Measurements from ENCODE around the gene SEMA4B. TPM values are rescaled to one million over a fixed set of nuclear protein-coding genes. Genes with fewer than 3 reads are reported as not detected.

The SEMA4B gene
- total RNA-seq, 1 donor from 2014 or later: 7.7 TPM

- H3K27ac Mint-ChIP-seq: peak overlapping the region; percentile 74
- H3K36me3 ChIP-seq: no peaks in the 10 kb centered on the region
- TF ChIP-seq CTCF (IDR thresholded peaks at IDR 0.05) (no peak), EZH2 (IDR thresholded peaks at IDR 0.05) (no peak), EZH2phosphoT487 (IDR thresholded peaks at IDR 0.05) (no peak)
Observed at GRCh38 chr15:90213818-90214204, 12.7 kb downstream of the SEMA4B start.

GRCh38 chr15:90214553-90215196, 13.5 kb downstream of the SEMA4B start:
- Histone ChIP-seq H4K20me1 (ENCODE audit: low read depth) (peaks cover 16% of the 10 kb centered on the region), H3K9me3 (ENCODE audit: low read depth) (no peaks in the 10 kb centered on the region), H3F3A (ENCODE audit: low read depth) (no peaks in the 10 kb centered on the region), H2AFZ (replicated peaks) (no peak overlapping the region), H3K4me1 (no peaks in the 10 kb centered on the region), H3K9ac (no peak overlapping the region), H3K27ac (no peak overlapping the region), H3K27me3 (no peaks in the 10 kb centered on the region), H3K79me2 (ENCODE audit: low read depth) (no peaks in the 10 kb centered on the region), H3K4me2 (no peak overlapping the region), H3K4me3 (no peak overlapping the region), H3K36me3 (no peaks in the 10 kb centered on the region)
- TF ChIP-seq EZH2phosphoT487 (IDR thresholded peaks at IDR 0.05) (no peak), CTCF (IDR thresholded peaks at IDR 0.05) (peak; percentile 18), EZH2 (IDR thresholded peaks at IDR 0.05) (no peak)
- H3K27ac Mint-ChIP-seq: no peak overlapping the region
- H3K27me3 Mint-ChIP-seq (ENCODE audit: insufficient read depth, low read depth): peaks cover 8% of the 10 kb centered on the region
- peaks cover 11% of the 10 kb centered on the region for H3K4me1 Mint-ChIP-seq
- no peak for DNase-seq (ENCODE audit: low spot score)
- H3K9me3 Mint-ChIP-seq: no peaks in the 10 kb centered on the region
- peaks cover 1% of the 10 kb centered on the region for H3K36me3 Mint-ChIP-seq
- no peak overlapping the region for H3K4me3 Mint-ChIP-seq

More at GRCh38 chr15:90213818-90214204, 12.7 kb downstream of the SEMA4B start:
- peaks cover 8% of the 10 kb centered on the region for H3K27me3 Mint-ChIP-seq (ENCODE audit: insufficient read depth, low read depth)
- Histone ChIP-seq H3K9me3 (ENCODE audit: low read depth) (no peaks in the 10 kb centered on the region), H3K27ac (no peak overlapping the region), H3K4me2 (no peak overlapping the region), H3K79me2 (ENCODE audit: low read depth) (no peaks in the 10 kb centered on the region), H3K9ac (no peak overlapping the region), H3F3A (ENCODE audit: low read depth) (no peaks in the 10 kb centered on the region), H3K27me3 (no peaks in the 10 kb centered on the region), H4K20me1 (ENCODE audit: low read depth) (peaks cover 16% of the 10 kb centered on the region), H2AFZ (replicated peaks) (no peak overlapping the region), H3K4me3 (no peak overlapping the region), H3K4me1 (no peaks in the 10 kb centered on the region)
- DNase-seq (ENCODE audit: low spot score): no peak
- H3K4me3 Mint-ChIP-seq: no peak overlapping the region
- H3K9me3 Mint-ChIP-seq: no peaks in the 10 kb centered on the region
- H3K4me1 Mint-ChIP-seq: peaks cover 6% of the 10 kb centered on the region
- H3K36me3 Mint-ChIP-seq: peaks cover 1% of the 10 kb centered on the region

GRCh38 chr15:90217671-90218394, 16.7 kb downstream of the SEMA4B start:
- Histone ChIP-seq H3K79me2 (ENCODE audit: low read depth) (no peaks in the 10 kb centered on the region), H3F3A (ENCODE audit: low read depth) (no peaks in the 10 kb centered on the region), H3K4me3 (no peak overlapping the region), H3K36me3 (no peaks in the 10 kb centered on the region), H3K9me3 (ENCODE audit: low read depth) (no peaks in the 10 kb centered on the region), H4K20me1 (ENCODE audit: low read depth) (peaks cover 8% of the 10 kb centered on the region), H3K27me3 (no peaks in the 10 kb centered on the region), H3K9ac (no peak overlapping the region), H3K4me1 (no peaks in the 10 kb centered on the region), H3K4me2 (no peak overlapping the region), H3K27ac (no peak overlapping the region), H2AFZ (replicated peaks) (no peak overlapping the region)
- Mint-ChIP-seq H3K4me1 (peaks cover 7% of the 10 kb centered on the region), H3K27me3 (ENCODE audit: insufficient read depth, low read depth) (peaks cover 4% of the 10 kb centered on the region), H3K36me3 (peaks cover 1% of the 10 kb centered on the region), H3K27ac (no peak overlapping the region), H3K4me3 (no peak overlapping the region), H3K9me3 (no peaks in the 10 kb centered on the region)
- DNase-seq (ENCODE audit: low spot score): no peak
- TF ChIP-seq EZH2phosphoT487 (IDR thresholded peaks at IDR 0.05): no peak
- no peak for TF ChIP-seq EZH2 (IDR thresholded peaks at IDR 0.05)
- TF ChIP-seq CTCF (IDR thresholded peaks at IDR 0.05): no peak
